Measurements from ENCODE around the gene AREL1.
A peak's percentile ranks its signal among the peaks of the same experiment; 100 is the strongest.

The AREL1 gene

DNA sequence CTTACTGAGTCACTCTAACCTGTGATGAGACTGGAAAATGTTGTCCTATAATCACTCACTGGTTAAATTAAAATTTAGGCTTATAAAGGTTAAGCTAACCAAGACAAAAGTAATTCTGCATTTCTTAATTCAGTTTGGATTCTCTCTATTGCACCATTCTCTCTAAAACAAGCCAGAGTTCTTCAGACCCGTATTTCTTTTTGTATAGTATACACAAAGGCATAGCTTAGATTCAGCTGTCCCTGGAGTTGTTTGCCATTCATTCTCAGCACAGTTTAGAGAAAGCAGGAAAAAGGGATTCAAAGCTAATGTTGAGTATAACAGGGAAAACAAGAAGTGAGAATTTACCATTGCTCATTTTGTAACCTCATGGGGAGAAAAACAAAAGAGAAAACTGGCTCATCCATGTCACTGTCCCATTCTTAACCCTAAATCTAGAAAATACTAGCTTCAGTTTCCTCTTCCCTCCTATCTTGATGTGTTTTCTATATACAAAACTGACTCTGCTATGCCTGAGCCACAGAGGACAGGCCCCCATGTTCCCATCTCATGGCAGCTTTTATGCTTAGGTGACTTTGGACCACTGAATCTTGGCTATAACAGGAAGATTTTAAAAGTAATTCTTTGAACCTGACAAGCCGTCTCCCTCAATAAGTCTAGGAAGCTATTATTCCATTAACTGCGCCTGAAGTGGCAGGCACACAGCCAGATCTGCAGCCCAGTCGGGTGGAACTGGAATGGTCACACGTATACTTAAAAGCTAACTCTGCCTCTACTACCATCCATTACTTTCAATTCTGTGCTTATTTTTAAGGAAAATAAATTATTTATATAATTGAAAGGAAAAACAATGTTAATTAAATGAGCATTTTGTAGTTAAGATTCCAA, 7.0 kb downstream of the AREL1 start:
- H3K4me3 ChIP-seq = no peak overlapping the region
- H3K27ac ChIP-seq = peak overlapping the region; percentile 27 to 59
- DNase-seq = no peak
- TF ChIP-seq, protein P1, sequence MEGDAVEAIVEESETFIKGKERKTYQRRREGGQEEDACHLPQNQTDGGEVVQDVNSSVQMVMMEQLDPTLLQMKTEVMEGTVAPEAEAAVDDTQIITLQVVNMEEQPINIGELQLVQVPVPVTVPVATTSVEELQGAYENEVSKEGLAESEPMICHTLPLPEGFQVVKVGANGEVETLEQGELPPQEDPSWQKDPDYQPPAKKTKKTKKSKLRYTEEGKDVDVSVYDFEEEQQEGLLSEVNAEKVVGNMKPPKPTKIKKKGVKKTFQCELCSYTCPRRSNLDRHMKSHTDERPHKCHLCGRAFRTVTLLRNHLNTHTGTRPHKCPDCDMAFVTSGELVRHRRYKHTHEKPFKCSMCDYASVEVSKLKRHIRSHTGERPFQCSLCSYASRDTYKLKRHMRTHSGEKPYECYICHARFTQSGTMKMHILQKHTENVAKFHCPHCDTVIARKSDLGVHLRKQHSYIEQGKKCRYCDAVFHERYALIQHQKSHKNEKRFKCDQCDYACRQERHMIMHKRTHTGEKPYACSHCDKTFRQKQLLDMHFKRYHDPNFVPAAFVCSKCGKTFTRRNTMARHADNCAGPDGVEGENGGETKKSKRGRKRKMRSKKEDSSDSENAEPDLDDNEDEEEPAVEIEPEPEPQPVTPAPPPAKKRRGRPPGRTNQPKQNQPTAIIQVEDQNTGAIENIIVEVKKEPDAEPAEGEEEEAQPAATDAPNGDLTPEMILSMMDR (IDR thresholded peaks at IDR 0.05) = no peak
- H3K36me3 ChIP-seq = no peaks in the 10 kb centered on the region
- peaks cover 0 to 41% (median 9%) of the 10 kb centered on the region in 4 donors for H3K4me1 ChIP-seq
- intact Hi-C loops (cut with DNase I; ENCODE audit: low total_unique reads) = no loop called here
- no peaks in the 10 kb centered on the region for H3K27me3 ChIP-seq
- H3K9me3 ChIP-seq = no peaks in the 10 kb centered on the region

DNA sequence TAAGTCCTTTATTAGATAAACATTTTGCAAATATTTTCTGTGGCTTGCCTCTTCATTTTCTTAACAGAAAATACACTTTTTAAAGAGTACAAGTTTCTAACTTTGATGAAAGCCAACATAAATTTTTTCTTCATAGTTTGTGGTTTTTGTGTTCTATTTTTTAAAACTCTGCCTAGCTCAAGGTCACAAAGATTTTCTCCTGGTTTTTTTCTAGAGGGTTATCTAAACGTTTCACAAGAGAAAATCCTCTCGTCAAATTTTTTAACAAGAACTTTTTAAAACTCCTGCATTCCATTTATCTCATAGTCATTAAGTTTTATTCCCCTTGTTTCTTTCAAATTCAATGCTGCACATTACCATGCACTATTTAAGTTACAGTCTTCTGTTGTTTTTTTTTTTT, 8.2 kb downstream of the AREL1 start:
- Histone ChIP-seq H3K4me1 (peaks cover 0 to 29% (median 2%) of the 10 kb centered on the region in 4 donors), H3K9me3 (no peaks in the 10 kb centered on the region), H3K27me3 (no peaks in the 10 kb centered on the region), H3K4me3 (no peak overlapping the region), H3K27ac (peak overlapping the region in 1 of 2 donors; percentile 59), H3K36me3 (no peaks in the 10 kb centered on the region)
- intact Hi-C loops (cut with DNase I; ENCODE audit: low total_unique reads) = no loop called here
- TF ChIP-seq, protein P1 (IDR thresholded peaks at IDR 0.05) = no peak
- no peak for DNase-seq

DNA sequence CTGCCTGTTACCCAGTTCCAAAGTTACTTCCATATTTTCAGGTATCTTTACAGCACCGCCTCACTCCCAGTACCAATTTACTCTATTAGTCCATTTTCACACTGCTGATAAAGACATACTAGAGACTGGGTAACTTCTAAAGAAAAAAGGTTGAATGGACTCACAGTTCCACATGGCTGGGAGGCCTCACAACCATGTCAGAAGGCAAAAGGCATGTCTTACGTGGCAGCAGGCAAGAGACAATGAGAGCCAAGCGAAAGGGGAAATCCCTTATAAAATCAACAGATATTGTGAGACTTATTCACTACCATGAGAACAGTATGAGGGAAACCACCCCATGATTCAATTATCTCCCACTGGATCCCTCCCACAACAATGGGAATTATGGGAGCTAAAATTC, 9.8 kb downstream of the AREL1 start:
- Histone ChIP-seq H3K4me3 (no peak overlapping the region), H3K4me1 (peaks cover 0 to 29% (median 2%) of the 10 kb centered on the region in 4 donors), H3K27me3 (no peaks in the 10 kb centered on the region), H3K9me3 (no peaks in the 10 kb centered on the region), H3K36me3 (peaks cover 0 to 4% (median 0%) of the 10 kb centered on the region in 3 donors), H3K27ac (no peak overlapping the region)
- intact Hi-C loops (cut with DNase I; ENCODE audit: low total_unique reads) = no loop called here
- DNase-seq = no peak
- TF ChIP-seq, protein P1 (IDR thresholded peaks at IDR 0.05) = no peak

DNA sequence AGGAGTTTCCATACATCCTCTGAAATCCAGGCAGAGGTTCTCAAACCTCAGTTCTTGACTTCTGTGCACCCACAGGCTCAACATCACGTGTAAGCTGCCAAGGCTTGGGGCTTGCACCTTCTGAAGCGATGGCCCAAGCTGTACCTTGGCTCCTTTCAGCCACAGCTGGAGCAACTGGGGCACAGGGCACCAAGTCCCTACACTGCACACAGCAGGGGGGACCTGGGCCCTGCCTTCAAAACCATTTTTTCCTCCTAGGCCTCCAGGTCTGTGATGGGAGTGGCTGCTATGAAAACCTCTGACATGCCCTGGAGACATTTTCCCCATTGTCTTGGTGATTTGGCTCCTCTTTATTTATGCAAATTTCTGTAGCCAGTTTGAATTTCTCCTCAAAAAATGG, 10.6 kb downstream of the AREL1 start:
- Histone ChIP-seq H3K27ac (no peak overlapping the region), H3K4me1 (peaks cover 0 to 29% (median 2%) of the 10 kb centered on the region in 4 donors), H3K27me3 (no peaks in the 10 kb centered on the region), H3K9me3 (no peaks in the 10 kb centered on the region), H3K36me3 (peaks cover 0 to 9% (median 4%) of the 10 kb centered on the region in 3 donors), H3K4me3 (no peak overlapping the region)
- TF ChIP-seq, protein P1 (IDR thresholded peaks at IDR 0.05) = no peak
- intact Hi-C loops (cut with DNase I; ENCODE audit: low total_unique reads) = no loop called here
- no peak for DNase-seq

DNA sequence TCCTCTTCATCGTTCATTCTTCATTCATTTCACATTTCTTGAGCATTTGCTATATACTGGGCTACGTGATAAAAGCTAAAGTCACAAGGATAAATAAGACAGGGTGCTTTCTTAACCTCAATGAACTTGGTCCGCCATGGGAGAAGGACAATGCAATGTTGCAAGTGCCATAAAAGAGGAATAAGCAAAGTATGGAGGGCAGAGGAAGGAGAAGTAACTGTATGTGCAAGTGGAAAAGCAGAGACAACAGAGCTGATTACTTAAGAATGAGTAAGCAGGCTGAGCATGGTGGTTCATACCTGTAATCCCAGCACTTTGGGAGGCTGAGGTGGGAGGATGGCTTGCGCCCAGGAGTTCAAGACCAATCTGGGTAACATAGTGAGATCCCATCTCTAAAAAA, 14.4 kb downstream of the AREL1 start:
- H3K27ac ChIP-seq = no peak overlapping the region
- no peaks in the 10 kb centered on the region for H3K9me3 ChIP-seq
- peaks cover 0 to 9% (median 7%) of the 10 kb centered on the region in 3 donors for H3K36me3 ChIP-seq
- TF ChIP-seq, protein P1 (IDR thresholded peaks at IDR 0.05) = no peak
- intact Hi-C loops (cut with DNase I; ENCODE audit: low total_unique reads) = no loop called here
- H3K4me3 ChIP-seq = no peak overlapping the region
- peaks cover 0 to 17% (median 8%) of the 10 kb centered on the region in 4 donors for H3K4me1 ChIP-seq
- no peak for DNase-seq
- H3K27me3 ChIP-seq = no peaks in the 10 kb centered on the region
